GM12878 (cell line): ENCODE results near the gene HSPA12B. TPM values are rescaled to one million over a fixed set of nuclear protein-coding genes. Genes with fewer than 3 reads are reported as not detected.

ENCODE experiments used
- BACH1 ChIP-seq: fragments of 450-650 bp; IDR thresholded peaks from 2 replicates; pipeline ENCODE4 v1.6.1; 2017; ENCODE audit warnings: mild to moderate bottlenecking, borderline replicate concordance
- CREB1 ChIP-seq: IDR thresholded peaks from 2 replicates; pipeline ENCODE4 v1.6.1; 2012; ENCODE audit warnings: low read depth, mild to moderate bottlenecking, inconsistent platforms
- FOS ChIP-seq: IDR thresholded peaks from 3 replicates; pipeline ENCODE4 v1.6.1; 2011; ENCODE audit warnings: borderline replicate concordance; ENCODE audit not compliant: insufficient read length; ENCODE audit errors: extremely low read depth
- MXI1 ChIP-seq: fragments of 150-350 bp; IDR thresholded peaks from 2 replicates; pipeline ENCODE4 v1.6.1; 2011; ENCODE audit warnings: low read depth, mild to moderate bottlenecking, inconsistent platforms, low read length, improper control_type of control experiment
- RB1 ChIP-seq: fragments of 450-650 bp; formaldehyde crosslinking; IDR thresholded peaks from 2 replicates; pipeline ENCODE4 v1.6.1; 2017; ENCODE audit warnings: mild to moderate bottlenecking, borderline replicate concordance
- SMC3 ChIP-seq: IDR thresholded peaks from 2 replicates; pipeline ENCODE4 v1.6.1; 2011; ENCODE audit warnings: low read length, improper control_type of control experiment, borderline replicate concordance
- TARDBP ChIP-seq: IDR thresholded peaks from 2 replicates; pipeline ENCODE4 v1.6.1; 2016; ENCODE audit warnings: borderline replicate concordance
- TCF12 ChIP-seq: IDR thresholded peaks from 2 replicates; pipeline ENCODE4 v1.6.1; 2011; ENCODE audit warnings: low read depth, mild to moderate bottlenecking, low read length
- TCF3 ChIP-seq: IDR thresholded peaks from 2 replicates; pipeline ENCODE4 v1.6.1; 2012; ENCODE audit warnings: low read depth, mild to moderate bottlenecking, low read length, borderline replicate concordance; ENCODE audit not compliant: insufficient read depth
- ZNF24 ChIP-seq: fragments of 450-650 bp; IDR thresholded peaks from 2 replicates; pipeline ENCODE4 v1.6.1; 2017; ENCODE audit warnings: antibody characterized with exemption, mild to moderate bottlenecking
- polyA plus RNA-seq, 11 experiments: library from polyadenylated mRNA; depleted of rRNA in 4 of 11; unstranded in 6 of 11; stranded (reverse) in 5 of 11; fragments of >200 nt; fragmentation: Nextera tagmentation in 4 of 11; fragmentation: Illumina TruSeq in 1 of 11; extraction: Ambion mirVana in 4 of 11; extraction: Trizol in 1 of 11; gene quantifications; 1 replicate in 1 of 11; 2 replicates in 10 of 11; pipeline versions ENCODE4 v1.2.1 to v1.2.3, GENCODE V29; 2011 to 2016; ENCODE audit warnings: inconsistent platforms in 2 of 11, missing spikeins in 2 of 11, low read depth in 1 of 11
- total RNA-seq, 4 experiments: library from RNA; depleted of rRNA in 3 of 4; stranded (reverse); fragments of >200 nt in 3 of 4; fragmentation: Illumina TruSeq in 1 of 4; extraction: Trizol in 1 of 4; gene quantifications; 2 replicates each; pipeline versions ENCODE4 v1.2.1 to v1.2.3, GENCODE V29; 2013 to 2021
- TF ChIP-seq, protein P1 (sequence below): fragments of 450-650 bp; IDR thresholded peaks from 2 replicates; pipeline ENCODE4 v1.6.1; 2016; ENCODE audit warnings: mild to moderate bottlenecking, moderate library complexity, borderline replicate concordance
- TF ChIP-seq, protein P2 (sequence below): fragments of 450-650 bp; formaldehyde crosslinking; IDR thresholded peaks from 2 replicates; pipeline ENCODE4 v1.4.0; 2020; ENCODE audit warnings: mild to moderate bottlenecking, moderate library complexity

Gene HSPA12B
- total and polyA plus RNA-seq, 10 of the 15 experiments (the other 5 are each of a cell fraction or from before 2014, with no cell fraction given), result 0.08 TPM; not detected in 9

DNA sequence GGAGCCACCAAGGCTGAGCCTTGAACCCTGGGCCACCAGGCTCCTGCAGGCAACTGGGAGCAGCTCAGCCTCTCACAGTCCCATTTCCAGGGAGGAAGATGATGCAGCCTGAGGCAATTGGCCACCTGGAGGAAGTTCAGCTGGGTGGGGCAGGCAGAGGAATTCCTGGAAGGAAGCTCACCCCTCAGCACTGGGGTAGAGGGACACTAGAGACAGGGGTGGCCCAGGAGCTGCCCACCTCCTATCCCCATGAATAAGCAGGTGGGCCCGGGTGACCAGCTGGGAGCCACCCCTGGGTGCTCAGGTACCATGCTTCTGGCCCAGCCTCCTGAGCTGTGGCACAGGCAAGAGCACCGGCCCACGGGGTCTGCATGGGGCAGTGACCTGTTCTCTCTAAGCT lies 3.6 kb upstream of the HSPA12B start (continued):
- TF ChIP-seq, protein P1, sequence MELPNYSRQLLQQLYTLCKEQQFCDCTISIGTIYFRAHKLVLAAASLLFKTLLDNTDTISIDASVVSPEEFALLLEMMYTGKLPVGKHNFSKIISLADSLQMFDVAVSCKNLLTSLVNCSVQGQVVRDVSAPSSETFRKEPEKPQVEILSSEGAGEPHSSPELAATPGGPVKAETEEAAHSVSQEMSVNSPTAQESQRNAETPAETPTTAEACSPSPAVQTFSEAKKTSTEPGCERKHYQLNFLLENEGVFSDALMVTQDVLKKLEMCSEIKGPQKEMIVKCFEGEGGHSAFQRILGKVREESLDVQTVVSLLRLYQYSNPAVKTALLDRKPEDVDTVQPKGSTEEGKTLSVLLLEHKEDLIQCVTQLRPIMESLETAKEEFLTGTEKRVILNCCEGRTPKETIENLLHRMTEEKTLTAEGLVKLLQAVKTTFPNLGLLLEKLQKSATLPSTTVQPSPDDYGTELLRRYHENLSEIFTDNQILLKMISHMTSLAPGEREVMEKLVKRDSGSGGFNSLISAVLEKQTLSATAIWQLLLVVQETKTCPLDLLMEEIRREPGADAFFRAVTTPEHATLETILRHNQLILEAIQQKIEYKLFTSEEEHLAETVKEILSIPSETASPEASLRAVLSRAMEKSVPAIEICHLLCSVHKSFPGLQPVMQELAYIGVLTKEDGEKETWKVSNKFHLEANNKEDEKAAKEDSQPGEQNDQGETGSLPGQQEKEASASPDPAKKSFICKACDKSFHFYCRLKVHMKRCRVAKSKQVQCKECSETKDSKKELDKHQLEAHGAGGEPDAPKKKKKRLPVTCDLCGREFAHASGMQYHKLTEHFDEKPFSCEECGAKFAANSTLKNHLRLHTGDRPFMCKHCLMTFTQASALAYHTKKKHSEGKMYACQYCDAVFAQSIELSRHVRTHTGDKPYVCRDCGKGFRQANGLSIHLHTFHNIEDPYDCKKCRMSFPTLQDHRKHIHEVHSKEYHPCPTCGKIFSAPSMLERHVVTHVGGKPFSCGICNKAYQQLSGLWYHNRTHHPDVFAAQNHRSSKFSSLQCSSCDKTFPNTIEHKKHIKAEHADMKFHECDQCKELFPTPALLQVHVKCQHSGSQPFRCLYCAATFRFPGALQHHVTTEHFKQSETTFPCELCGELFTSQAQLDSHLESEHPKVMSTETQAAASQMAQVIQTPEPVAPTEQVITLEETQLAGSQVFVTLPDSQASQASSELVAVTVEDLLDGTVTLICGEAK, result no peak
- TF ChIP-seq, protein P2, sequence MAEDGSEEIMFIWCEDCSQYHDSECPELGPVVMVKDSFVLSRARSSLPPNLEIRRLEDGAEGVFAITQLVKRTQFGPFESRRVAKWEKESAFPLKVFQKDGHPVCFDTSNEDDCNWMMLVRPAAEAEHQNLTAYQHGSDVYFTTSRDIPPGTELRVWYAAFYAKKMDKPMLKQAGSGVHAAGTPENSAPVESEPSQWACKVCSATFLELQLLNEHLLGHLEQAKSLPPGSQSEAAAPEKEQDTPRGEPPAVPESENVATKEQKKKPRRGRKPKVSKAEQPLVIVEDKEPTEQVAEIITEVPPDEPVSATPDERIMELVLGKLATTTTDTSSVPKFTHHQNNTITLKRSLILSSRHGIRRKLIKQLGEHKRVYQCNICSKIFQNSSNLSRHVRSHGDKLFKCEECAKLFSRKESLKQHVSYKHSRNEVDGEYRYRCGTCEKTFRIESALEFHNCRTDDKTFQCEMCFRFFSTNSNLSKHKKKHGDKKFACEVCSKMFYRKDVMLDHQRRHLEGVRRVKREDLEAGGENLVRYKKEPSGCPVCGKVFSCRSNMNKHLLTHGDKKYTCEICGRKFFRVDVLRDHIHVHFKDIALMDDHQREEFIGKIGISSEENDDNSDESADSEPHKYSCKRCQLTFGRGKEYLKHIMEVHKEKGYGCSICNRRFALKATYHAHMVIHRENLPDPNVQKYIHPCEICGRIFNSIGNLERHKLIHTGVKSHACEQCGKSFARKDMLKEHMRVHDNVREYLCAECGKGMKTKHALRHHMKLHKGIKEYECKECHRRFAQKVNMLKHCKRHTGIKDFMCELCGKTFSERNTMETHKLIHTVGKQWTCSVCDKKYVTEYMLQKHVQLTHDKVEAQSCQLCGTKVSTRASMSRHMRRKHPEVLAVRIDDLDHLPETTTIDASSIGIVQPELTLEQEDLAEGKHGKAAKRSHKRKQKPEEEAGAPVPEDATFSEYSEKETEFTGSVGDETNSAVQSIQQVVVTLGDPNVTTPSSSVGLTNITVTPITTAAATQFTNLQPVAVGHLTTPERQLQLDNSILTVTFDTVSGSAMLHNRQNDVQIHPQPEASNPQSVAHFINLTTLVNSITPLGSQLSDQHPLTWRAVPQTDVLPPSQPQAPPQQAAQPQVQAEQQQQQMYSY (CRISPR knock-in tag), result no peak
- no peak for TF ChIP-seq TCF12
- TF ChIP-seq TCF3, result no peak
- TF ChIP-seq FOS, result no peak
- TF ChIP-seq SMC3, result no peak
- TF ChIP-seq BACH1, result no peak
- TF ChIP-seq ZNF24, result no peak
- TF ChIP-seq TARDBP, result no peak
- TF ChIP-seq MXI1, result no peak
- no peak for TF ChIP-seq RB1
- TF ChIP-seq CREB1, result no peak
